Measurements from ENCODE around the gene TRIM47. TPM values are rescaled to one million over a fixed set of nuclear protein-coding genes. Genes with fewer than 3 reads are reported as not detected.

Gene TRIM47
- total and polyA plus RNA-seq, 2 of the 13 experiments (the other 11 are each of a cell fraction or from before 2014, with no cell fraction given) = 33.5 to 82.0 TPM

DNA sequence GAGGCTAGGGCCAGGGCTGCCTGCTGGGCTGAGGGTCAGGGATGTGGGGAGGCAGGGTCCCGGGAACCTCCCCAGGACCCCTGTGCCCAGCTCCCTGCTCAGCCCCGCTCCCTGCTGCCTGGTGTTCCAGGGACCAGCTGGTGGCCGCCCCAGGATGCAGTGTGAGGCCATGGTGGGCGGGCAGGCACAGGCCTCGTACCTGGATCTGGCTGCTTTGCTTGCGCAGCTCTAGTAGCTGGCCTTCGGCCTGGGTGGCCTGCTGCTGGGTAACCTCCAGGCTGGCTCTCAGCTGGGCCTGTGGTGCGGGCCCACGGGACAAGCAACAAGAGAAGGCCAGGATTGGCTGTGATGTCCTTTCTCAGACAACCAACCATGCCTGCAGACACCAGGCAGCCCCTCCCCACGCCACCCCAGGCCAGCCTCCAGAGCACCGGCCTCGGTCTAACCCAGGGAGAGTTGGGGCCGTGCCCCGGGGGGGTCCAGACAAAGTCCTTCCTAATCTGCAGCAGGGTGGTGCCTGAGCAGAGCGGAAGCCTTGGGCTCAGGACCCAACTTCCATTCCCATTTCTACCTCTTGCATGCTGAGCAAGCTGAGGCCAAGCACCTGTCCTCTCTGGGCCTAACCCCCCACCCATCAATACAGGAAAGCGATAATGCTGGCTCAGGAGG is 14.3 kb upstream of the TRIM47 start (continued):
- TF ChIP-seq, protein P1, sequence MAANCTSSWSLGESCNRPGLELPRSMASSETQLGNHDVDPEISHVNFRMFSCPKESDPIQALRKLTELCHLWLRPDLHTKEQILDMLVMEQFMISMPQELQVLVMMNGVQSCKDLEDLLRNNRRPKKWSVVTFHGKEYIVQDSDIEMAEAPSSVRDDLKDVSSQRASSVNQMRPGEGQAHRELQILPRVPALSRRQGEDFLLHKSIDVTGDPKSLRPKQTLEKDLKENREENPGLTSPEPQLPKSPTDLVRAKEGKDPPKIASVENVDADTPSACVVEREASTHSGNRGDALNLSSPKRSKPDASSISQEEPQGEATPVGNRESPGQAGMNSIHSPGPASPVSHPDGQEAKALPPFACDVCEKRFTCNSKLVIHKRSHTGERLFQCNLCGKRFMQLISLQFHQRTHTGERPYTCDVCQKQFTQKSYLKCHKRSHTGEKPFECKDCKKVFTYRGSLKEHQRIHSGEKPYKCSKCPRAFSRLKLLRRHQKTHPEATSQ (CRISPR knock-in tag; IDR thresholded peaks at IDR 0.05; ENCODE audit: borderline replicate concordance) = 0 out of 2 replicates have a peak, but pooled peaks have one; percentile 62
- TF ChIP-seq ZNF746 (CRISPR knock-in tag; IDR thresholded peaks at IDR 0.05) (0 out of 2 replicates have a peak, but pooled peaks have one; percentile 1), RELA (CRISPR knock-in tag; IDR thresholded peaks at IDR 0.05) (0 out of 2 replicates have a peak, but pooled peaks have one; percentile 29), POLR2AphosphoS5 (IDR thresholded peaks at IDR 0.05; ENCODE audit: low read depth, low read length) (peak; percentile 70; the same call in 1 of the 2 replicates), NAIF1 (CRISPR knock-in tag; IDR thresholded peaks at IDR 0.05; ENCODE audit: borderline replicate concordance) (no peak), NCOA1 (CRISPR knock-in tag; IDR thresholded peaks at IDR 0.05) (no peak; the same call in 1 of the 2 replicates), SALL2 (CRISPR knock-in tag; IDR thresholded peaks at IDR 0.05) (no peak), ZBTB21 (CRISPR knock-in tag; IDR thresholded peaks at IDR 0.05) (no peak), STAT5B (CRISPR knock-in tag; IDR thresholded peaks at IDR 0.05) (no peak), SSRP1 (CRISPR knock-in tag; IDR thresholded peaks at IDR 0.05) (0 out of 2 replicates have a peak, but pooled peaks have one; percentile 42), ESRRA (CRISPR knock-in tag; IDR thresholded peaks at IDR 0.05; ENCODE audit: low read depth) (peak; percentile 24; the same call in 1 of the 2 replicates), ZNF354B (CRISPR knock-in tag; IDR thresholded peaks at IDR 0.05) (peak; percentile 93; the same call in 1 of the 2 replicates), ZNF672 (CRISPR knock-in tag; IDR thresholded peaks at IDR 0.05) (no peak)
- TF ChIP-seq, protein P2, sequence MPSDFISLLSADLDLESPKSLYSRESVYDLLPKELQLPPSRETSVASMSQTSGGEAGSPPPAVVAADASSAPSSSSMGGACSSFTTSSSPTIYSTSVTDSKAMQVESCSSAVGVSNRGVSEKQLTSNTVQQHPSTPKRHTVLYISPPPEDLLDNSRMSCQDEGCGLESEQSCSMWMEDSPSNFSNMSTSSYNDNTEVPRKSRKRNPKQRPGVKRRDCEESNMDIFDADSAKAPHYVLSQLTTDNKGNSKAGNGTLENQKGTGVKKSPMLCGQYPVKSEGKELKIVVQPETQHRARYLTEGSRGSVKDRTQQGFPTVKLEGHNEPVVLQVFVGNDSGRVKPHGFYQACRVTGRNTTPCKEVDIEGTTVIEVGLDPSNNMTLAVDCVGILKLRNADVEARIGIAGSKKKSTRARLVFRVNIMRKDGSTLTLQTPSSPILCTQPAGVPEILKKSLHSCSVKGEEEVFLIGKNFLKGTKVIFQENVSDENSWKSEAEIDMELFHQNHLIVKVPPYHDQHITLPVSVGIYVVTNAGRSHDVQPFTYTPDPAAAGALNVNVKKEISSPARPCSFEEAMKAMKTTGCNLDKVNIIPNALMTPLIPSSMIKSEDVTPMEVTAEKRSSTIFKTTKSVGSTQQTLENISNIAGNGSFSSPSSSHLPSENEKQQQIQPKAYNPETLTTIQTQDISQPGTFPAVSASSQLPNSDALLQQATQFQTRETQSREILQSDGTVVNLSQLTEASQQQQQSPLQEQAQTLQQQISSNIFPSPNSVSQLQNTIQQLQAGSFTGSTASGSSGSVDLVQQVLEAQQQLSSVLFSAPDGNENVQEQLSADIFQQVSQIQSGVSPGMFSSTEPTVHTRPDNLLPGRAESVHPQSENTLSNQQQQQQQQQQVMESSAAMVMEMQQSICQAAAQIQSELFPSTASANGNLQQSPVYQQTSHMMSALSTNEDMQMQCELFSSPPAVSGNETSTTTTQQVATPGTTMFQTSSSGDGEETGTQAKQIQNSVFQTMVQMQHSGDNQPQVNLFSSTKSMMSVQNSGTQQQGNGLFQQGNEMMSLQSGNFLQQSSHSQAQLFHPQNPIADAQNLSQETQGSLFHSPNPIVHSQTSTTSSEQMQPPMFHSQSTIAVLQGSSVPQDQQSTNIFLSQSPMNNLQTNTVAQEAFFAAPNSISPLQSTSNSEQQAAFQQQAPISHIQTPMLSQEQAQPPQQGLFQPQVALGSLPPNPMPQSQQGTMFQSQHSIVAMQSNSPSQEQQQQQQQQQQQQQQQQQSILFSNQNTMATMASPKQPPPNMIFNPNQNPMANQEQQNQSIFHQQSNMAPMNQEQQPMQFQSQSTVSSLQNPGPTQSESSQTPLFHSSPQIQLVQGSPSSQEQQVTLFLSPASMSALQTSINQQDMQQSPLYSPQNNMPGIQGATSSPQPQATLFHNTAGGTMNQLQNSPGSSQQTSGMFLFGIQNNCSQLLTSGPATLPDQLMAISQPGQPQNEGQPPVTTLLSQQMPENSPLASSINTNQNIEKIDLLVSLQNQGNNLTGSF (CRISPR knock-in tag; IDR thresholded peaks at IDR 0.05) = peak; percentile 84
- TF ChIP-seq, protein P3, sequence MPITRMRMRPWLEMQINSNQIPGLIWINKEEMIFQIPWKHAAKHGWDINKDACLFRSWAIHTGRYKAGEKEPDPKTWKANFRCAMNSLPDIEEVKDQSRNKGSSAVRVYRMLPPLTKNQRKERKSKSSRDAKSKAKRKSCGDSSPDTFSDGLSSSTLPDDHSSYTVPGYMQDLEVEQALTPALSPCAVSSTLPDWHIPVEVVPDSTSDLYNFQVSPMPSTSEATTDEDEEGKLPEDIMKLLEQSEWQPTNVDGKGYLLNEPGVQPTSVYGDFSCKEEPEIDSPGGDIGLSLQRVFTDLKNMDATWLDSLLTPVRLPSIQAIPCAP (CRISPR knock-in tag; IDR thresholded peaks at IDR 0.05; ENCODE audit: low read depth) = no peak
- TF ChIP-seq, protein P4, sequence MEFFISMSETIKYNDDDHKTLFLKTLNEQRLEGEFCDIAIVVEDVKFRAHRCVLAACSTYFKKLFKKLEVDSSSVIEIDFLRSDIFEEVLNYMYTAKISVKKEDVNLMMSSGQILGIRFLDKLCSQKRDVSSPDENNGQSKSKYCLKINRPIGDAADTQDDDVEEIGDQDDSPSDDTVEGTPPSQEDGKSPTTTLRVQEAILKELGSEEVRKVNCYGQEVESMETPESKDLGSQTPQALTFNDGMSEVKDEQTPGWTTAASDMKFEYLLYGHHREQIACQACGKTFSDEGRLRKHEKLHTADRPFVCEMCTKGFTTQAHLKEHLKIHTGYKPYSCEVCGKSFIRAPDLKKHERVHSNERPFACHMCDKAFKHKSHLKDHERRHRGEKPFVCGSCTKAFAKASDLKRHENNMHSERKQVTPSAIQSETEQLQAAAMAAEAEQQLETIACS (CRISPR knock-in tag; IDR thresholded peaks at IDR 0.05) = 0 out of 2 replicates have a peak, but pooled peaks have one; percentile 30
- TF ChIP-seq, protein P5, sequence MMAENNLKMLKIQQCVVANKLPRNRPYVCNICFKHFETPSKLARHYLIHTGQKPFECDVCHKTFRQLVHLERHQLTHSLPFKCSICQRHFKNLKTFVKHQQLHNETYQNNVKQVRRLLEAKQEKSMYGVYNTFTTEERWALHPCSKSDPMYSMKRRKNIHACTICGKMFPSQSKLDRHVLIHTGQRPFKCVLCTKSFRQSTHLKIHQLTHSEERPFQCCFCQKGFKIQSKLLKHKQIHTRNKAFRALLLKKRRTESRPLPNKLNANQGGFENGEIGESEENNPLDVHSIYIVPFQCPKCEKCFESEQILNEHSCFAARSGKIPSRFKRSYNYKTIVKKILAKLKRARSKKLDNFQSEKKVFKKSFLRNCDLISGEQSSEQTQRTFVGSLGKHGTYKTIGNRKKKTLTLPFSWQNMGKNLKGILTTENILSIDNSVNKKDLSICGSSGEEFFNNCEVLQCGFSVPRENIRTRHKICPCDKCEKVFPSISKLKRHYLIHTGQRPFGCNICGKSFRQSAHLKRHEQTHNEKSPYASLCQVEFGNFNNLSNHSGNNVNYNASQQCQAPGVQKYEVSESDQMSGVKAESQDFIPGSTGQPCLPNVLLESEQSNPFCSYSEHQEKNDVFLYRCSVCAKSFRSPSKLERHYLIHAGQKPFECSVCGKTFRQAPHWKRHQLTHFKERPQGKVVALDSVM (CRISPR knock-in tag; IDR thresholded peaks at IDR 0.05) = 0 out of 2 replicates have a peak, but pooled peaks have one; percentile 37

Data from HepG2 (cell line).